HG03280 (cell line): ENCODE results near the gene COMMD1.
"Not testable (repeated sequence)": the region's sequence is repeated elsewhere in the genome, so short reads cannot be mapped to it uniquely, and the experiment has no call there.

Source experiments
- ATAC-seq: cut with Tn5 transposase; IDR thresholded peaks from one replicate; pipeline ENCODE4 v1.9.1; 2021; ENCODE audit warnings: mild to moderate bottlenecking, moderate library complexity; ENCODE audit not compliant: unreplicated experiment

The COMMD1 gene

DNA sequence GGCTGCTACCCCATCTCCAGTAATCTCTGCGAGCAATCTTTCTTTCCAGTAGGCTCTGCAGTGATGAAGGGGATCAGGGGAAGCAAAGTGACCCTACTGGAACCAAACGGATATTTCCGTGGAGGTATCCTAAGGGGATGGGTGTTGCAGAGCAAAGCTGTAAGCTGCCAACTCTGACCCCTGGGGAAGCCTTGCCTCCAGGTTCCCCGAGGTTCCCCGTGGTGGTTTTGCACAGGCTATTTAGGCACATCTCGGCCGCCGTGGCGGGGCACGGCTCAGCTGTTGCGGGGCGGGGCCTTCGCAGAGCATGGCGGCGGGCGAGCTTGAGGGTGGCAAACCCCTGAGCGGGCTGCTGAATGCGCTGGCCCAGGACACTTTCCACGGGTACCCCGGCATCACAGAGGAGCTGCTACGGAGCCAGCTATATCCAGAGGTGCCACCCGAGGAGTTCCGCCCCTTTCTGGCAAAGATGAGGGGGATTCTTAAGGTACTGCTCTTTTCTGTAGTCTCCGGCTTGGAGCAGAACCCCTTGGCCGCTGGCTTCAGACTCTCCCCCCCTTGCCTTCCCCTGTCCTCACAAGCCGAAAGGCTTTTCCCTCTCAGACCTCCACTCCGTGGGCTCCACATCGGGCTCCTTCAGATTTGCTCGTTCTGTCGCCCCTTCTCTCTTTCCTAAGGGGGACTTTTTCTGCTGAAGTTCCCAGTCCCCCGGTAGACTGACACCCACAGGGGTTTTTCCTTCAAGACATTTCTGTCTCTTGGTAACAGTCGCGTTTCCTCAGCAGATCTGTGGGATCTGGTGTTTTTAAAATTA lies at the start of gene COMMD1:
COMMD1 (plus strand) TSS at position 303 of the 814 bp plus-strand sequence; CDS start at position 308, 5 bp downstream.
- peak; percentile 98 for ATAC-seq

DNA sequence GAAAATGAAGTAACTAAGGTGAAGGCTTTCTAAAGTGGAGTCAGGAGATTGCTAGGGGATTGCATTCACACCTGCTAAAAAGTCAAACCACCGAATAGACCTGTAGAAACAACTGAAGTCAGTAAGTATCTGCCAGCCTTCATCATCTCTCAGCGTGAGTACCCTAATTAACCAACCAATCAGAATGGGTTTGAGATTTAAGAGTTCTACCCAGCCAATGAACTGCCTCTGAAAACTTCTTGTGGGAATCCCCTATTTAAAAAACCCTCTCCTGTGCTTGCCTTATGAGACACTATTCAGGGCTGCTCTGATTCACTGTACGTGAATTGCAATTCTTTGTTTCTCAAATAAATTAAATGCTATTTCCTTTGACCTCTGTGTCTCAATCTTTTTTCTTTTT lies 48.2 kb upstream of the COMMD1 start:
- ATAC-seq: no peak

DNA sequence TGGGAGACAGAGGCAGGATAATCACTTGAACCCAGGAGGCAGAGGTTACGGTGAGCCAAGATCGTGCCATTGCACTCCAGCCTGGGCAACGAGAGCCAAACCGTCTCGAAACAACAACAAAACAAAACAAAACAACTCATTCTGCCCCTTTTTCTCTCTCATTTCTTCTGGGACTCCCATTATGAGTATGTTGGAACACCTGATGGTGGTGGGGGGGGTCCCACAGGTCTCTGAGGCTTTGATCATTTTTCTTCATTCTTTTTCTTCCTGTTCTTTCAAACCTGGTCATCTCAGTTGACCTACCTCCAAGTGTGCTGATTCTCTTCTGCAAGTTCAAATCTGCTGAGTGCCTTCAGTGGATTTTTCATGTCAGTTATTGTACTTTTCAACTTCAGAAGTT lies 43.4 kb upstream of the COMMD1 start:
- ATAC-seq: no peak

DNA sequence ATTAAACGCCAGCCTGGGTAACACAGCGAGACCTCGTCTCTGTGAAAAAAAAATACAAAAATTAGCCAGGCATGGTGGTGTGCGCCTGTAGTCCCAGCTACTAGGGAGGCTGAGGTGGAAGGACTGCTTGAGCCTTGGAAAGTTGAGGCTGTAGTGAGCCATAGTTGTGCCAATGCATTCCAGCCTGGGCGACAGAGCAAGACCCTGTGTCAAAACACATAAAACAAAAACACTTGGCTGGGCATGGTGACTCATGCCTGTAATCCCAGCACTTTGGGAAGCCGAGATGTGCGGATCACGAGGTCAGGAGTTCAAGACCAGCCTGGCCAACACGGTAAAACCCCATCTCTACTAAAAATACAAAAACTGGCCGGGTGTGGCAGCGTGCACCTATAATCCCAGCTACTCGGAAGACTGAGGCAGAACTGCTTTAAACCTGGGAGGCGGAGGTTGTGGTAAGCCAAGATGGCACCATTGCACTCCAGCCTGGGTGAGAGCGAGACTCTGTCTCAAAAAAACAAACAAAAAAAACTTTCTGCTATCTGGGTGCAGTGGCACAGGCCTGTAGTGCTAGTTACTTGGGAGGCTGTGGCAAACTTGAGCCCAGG lies 38.9 kb upstream of the COMMD1 start:
- ATAC-seq: not testable (repeated sequence)

DNA sequence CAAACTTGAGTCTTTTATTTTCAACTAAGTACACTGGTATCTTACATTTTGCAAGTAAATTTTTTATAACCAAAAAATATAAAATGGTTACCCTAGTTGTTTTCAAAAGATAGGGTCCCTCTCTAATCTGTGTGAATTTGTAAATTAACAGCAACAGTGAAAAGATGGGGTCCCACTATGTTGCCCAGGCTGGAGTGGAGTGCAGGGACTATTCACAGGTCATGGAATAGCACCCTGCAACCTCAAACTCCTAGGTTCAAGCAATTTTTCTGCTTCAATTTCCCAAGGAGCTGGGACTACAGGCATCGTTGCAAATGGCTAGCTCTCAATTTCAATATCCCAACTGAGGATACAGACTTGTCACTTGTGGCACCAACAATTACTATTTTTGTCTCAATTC lies 29.1 kb upstream of the COMMD1 start:
- ATAC-seq: no peak

DNA sequence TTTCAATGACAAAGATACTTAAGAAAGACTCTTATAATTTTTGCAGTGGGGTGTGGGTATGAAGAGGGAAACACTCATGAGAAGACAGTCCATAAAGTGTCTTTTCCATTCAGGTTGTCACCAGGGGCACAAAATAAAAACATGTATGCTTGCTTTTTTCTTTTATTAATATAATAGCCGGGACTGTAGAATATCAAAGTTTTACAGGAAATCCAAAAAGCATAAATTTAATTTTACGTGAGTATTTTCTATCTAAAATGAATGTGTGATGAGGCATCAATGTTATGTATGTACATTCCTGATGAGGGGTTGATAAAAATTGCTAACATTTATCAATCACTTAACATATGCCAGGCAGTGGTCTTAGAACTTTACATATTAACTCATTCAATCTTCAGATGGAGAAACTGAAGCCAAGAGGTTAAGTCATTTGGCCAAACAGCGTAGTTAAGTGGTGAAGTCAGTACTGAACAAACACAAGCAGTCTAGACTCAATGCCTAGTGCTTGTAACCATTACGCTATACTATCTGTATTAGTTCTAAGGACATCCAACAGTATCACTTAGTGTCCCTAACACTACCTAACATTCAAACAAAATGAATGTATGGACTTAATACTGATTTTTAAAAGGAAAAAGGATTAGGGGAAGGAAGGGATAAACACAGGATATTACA lies 27.8 kb upstream of the COMMD1 start:
- no peak for ATAC-seq

DNA sequence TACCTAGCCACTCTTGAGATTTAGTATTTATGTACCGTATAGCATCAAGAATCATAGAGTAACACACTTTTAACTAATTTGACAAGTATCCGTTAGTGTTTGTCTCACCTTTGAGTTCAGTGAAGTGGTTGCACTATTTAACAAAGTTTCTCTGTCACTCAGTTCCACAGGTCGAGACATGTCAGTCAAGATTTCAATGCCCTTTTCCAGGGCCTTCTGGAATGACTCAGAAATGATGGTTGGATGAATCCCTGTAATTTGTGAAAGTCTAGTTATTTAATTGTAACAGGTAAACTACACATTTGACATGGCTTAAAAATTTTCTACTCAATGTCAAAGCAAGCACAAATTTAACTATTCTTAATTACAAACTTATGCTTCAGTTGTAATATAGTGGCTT lies 26.7 kb upstream of the COMMD1 start:
- no peak for ATAC-seq

DNA sequence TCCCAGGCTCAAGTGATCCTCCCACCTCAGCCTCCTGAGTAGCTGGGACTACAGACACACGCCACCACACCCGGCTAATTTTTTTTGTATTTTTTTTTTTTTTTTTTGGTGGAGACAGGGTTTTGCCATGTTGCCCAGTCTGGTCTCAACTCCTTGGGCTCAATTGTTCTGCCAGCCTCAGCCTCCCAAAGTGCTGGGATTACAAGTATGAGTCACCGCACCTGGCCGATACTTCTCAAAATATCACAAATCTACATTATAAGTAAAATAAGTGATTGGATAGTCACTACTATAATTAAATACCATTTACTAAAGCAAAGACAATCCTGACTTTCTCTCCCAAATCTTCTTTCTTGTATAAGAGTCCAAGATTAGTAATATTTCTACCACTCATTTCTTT lies 26.1 kb upstream of the COMMD1 start:
- ATAC-seq: not testable (repeated sequence)

DNA sequence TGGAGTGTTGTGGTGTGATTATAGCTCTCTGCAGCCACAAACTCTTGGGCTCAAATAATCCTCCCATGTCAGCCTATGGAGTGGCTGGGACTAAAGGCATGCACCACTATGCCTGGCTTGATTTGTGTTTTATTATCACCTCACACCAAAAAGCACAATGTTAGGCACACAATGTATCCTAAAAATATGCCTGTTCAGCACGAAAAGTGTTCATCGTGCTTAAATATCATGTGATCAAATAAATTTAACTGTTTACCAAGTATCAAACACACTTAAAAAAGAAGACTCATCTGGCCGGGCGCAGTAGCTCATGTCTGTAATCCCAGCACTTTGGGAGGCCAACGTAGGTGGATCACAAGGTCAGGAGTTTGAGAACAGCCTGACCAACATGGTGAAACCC lies 22.6 kb upstream of the COMMD1 start:
- ATAC-seq: no peak

DNA sequence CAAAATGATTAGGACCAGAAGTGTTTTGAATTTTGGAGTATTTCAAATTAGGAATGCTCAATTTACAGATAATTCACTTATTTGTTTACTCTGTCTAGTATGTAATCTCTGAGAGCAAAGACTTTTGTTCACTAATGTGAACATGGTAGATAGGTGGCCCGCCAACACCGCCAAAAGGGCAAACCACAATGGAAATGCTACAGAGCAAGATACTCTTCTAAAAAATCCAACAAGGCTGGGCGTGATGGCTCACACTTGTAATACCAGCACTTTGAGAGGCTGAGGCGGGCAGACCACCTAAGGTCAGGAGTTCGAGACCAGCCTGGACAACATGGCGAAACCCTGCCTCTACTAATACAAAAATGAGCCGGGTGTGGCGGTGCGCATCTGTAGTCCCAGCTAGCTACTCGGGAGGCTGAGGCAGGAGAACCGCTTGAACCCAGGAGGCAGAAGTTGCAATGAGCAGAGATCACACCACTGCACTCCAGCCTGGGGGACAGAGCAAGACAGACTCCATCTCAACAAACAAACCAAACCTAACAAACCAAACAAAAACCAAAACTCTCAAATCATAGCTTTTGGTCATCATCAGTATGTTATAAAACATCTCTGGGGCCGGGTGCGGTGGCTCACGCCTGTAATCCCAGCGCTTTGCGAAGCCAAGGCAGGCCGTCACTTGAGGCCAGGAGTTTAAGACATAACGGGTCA lies 19.4 kb upstream of the COMMD1 start:
- ATAC-seq: no peak

DNA sequence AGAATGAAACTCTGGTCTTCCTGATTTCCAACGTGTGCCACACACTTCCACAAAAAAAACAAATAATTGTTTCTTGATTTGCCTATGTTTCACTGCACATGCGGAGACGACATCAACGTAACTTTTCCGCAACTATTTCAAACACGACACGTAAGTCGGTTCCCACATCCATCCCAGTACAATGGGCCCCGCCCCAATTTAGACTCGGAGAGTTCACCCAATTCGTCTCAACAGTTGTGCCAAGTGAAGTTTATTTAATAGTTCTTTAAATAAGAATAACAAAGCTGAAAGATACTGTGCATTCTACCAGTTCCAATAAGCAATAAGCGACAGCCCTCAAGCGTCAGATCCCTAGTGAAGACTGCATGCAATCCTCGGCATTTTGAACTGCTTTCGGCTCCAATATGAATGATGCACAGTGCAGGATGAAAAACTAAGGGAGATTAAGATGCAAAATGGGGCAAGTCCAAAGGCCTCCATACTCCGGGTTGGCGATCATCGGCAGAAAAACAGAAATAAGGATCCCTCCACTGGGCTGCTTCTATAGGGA lies 17.7 kb upstream of the COMMD1 start:
- ATAC-seq: no peak

DNA sequence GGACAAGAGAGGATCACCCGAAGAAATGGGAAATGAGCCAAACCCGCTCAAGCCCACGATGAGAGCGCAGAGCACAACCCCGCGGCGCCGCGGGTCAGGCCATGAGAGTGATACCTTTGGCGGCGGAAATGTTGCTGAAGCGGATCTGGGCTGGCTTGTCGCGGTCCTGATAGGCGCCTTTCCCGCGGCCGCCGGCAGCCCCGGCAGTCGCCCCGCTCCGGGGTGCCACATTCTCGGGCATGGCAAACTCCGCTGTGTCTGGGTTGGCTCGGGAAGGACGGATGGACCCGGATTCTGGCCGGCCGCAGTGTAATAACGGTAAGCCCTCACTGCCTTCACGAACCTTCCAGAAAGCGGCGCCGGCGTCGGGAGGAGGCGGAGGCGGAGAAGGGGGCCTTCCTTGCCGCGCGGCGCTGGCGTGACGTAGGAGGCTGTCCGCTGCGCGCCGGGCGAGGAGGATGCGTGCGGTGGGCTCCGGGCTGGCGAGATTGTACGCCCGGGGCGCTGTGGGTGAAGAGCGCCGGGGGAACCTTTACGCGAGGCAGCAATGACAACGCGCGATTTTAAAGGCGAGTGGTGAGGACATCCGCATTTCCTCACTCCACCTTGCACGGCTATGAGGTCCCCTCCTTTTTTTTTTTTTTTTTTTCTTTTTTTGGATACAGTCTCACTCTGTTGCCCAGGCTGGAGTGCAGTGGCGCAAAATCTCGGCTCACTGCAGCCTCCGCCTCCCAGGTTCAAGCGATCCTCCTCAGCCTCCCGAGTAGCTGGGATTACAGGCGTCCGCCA lies 17.0 kb upstream of the COMMD1 start, which contains the start of gene CCT4:
CCT4 (minus strand) TSS at position 390 of the 789 bp plus-strand sequence; CDS start at position 241, 149 bp downstream.
- peak; percentile 86 for ATAC-seq

DNA sequence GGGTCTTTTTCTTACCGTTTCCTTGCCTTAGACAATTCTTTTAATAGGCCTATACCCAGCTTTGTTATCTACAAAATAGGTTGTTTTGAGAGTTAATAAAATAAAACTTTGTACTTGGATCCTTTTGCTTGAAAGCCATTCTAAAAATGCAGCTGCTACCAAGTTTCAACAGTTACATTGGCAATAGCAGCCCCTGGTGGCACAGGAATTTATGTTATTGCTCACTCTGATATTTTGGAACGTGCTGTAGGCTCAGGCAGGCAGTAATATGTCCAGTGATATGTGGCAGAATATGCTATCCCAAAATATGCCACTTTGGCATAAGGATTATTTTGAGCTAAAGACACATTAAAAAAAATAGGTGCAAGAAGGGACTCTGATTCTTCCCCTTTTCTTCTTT lies 6.7 kb upstream of the COMMD1 start:
- no peak for ATAC-seq

DNA sequence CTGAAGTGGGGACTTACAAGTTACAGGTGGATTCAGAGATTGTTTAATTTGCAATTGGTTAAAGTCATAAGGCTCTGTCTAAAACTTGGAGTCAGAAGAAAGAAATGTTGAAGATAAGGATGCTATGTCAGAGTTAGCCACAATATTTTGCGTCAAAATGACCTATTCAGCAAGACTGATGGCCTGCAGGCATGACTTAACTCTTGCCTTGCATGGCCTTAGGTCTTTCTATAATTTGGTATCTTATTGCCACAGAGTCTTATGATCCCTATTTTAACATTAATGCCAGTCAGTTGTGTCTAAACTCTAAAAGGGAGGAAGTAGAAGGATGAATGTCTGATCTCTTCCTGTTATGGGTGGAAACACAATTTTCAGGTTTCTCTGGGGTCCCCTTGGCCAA lies 5.2 kb upstream of the COMMD1 start:
- no peak for ATAC-seq

DNA sequence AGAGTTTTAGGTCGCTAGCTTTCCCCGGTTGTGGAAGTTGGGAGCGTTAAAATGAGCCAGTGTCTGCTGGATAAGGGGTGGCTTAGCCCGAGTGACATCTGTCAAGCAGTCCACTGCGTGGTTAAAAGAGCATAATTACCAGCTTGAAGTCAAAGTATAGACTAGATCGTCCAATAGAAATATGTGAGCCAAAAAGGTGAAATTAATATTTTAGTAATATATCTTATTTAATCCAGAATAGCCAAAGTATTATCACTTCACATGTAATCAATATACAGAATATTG lies 654 bp downstream of the COMMD1 start:
- peak; percentile 9 for ATAC-seq

DNA sequence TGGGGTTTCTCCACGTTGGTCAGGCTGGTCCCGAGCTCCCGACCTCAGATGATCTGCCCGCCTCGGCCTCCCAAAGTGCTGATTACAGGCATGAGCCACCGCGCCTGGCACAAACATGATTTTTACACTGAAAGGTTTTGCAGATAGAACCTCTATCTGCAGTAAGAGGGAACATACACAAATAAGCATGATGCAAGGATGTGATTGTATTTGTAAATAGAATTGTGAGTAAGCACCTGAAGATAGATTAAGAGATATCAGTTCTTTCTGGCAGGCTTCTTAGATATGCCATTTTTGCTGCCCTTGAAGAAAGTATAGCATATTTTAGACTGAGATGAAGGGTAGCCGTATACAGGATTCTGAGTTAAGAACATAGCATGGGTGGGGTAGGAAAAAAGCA lies 3.6 kb downstream of the COMMD1 start:
- ATAC-seq: no peak

DNA sequence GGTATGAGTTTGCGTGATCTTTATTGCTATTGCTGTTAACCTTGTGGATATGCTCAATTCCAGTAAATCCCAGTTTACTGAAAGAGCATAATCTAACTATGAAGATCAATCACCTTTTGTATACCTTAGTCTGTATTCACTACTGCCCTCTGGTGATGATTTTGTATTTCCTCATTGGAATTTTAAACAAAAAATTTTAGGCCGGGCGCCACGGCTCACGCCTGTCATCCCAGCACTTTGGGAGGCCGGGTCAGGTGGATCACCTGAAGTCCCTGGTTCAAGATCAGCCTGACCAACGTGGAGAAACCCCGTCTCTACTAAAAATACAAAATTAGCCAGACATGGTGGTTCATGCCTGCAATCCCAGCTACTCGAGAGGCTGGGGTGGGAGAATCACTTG lies 5.1 kb downstream of the COMMD1 start:
- ATAC-seq: no peak

DNA sequence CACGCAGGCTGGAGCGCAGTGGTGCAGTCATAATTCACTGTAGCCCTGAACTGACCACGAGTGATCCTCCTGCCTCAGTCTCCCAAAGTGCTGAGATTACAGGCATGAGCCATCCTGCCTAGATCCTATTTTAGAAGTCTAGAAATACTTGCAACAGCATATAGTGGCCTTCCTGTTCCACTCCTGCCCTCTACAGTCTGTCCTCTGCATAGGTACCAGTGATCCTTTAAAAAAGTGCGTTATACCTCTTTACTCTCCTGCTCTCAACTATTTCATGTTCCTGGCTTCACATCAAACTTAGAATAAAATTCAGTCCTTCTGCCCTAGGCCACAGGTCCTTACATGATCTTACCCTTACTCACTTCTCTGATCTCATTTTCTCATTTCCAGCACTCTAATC lies 6.0 kb downstream of the COMMD1 start:
- no peak for ATAC-seq

DNA sequence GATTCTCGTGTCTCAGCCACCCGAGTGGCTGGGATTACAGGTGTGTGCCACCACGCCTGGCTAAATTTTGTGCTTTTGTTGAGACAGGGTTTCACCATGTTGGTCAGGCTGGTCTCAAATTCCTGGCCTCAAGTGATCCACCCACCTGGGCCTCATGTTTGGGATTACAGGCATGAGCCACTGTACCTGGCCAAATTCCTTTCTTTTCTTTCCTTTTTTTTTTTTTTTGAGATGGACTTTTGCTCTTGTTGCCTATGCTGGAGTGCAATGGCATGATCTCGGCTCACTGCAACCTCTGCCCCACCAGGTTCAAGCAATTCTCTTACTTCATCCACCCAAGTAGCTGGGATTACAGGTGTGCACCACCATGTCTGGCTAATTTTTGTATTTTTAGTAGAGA lies 9.3 kb downstream of the COMMD1 start:
- not testable (repeated sequence) for ATAC-seq

DNA sequence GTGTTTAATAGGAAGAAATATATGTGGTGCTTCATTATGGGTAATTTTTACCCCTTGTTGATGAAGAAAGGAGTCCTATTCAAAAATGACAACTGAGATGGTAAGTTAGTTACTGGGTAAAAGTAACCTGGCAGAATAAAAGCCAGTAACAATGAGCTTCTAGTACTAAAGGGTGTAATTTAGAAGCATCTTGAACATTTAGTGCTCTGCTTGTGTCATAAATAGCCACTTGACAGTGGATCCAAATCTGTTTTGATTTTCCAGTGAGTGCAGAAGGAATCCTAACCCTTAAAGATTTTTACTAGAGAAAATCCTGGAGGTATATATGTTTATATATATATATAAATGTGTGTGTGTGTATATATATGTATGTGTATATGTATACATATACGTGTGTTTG lies 15.1 kb downstream of the COMMD1 start:
- ATAC-seq: no peak
